IMR-90 (cell line): ENCODE results near the gene SLC31A2. TPM values are rescaled to one million over a fixed set of nuclear protein-coding genes. Genes with fewer than 3 reads are reported as not detected.
A peak's percentile ranks its signal among the peaks of the same experiment; 100 is the strongest.

Source experiments
- ATAC-seq: fragments of 200-7000 bp; cut with Tn5 transposase; 2 replicates; pipeline ENCODE4 v1.9.1; 2020; ENCODE audit warnings: low read depth, mild to moderate bottlenecking, moderate library complexity
- BruUV-seq: library from RNA; stranded (reverse); fragments of 400-500 nt; replicated peaks from 2 replicates; lab custom pipeline; 2021; lab: Mats Ljungman, UMichigan
- CTCF ChIA-PET: fragments of 300-600 bp; formaldehyde crosslinking; extraction: SDS; loops from one replicate; lab custom pipeline; 2021; ENCODE audit warnings: antibody characterized with exemption; lab: Yijun Ruan, JAX
- POLR2A ChIA-PET: fragments of 300-600 bp; sonication (Branson Sonifier 250); formaldehyde crosslinking; loops from one replicate; lab custom pipeline; 2022; ENCODE audit warnings: antibody characterized with exemption; ENCODE audit not compliant: unreplicated experiment; lab: Charles Lee
- DNase-seq: peaks from one replicate; pipeline ENCODE4 v3.0.0; 2013
- H2AFZ ChIP-seq: replicated peaks from 2 replicates; pipeline ENCODE3; 2013; ENCODE audit warnings: low read length, mild to moderate bottlenecking; ENCODE audit not compliant: poor library complexity
- H2AK5ac ChIP-seq: 2 replicates; pipeline ENCODE4 v1.6.1; 2013; ENCODE audit warnings: low read depth, low read length, inconsistent platforms
- H2AK9ac ChIP-seq: replicated peaks from 2 replicates; pipeline ENCODE3; 2013; ENCODE audit warnings: mild to moderate bottlenecking, low read depth, low read length, moderate library complexity; ENCODE audit not compliant: poor library complexity
- H2BK120ac ChIP-seq: 2 replicates; pipeline ENCODE4 v1.6.1; 2013; ENCODE audit warnings: low read depth, low read length, inconsistent platforms
- H2BK15ac ChIP-seq: 3 replicates; pipeline ENCODE4 v1.6.1; 2013; ENCODE audit warnings: low read depth, low read length, inconsistent platforms
- H2BK20ac ChIP-seq: 2 replicates; pipeline ENCODE4 v1.6.1; 2013; ENCODE audit warnings: low read depth, mild to moderate bottlenecking, inconsistent platforms, low read length, moderate library complexity
- H2BK5ac ChIP-seq: 2 replicates; pipeline ENCODE4 v1.6.1; 2013; ENCODE audit warnings: mild to moderate bottlenecking, low read depth, low read length, inconsistent platforms; ENCODE audit not compliant: poor library complexity, severe bottlenecking
- H3K14ac ChIP-seq: replicated peaks from 2 replicates; pipeline ENCODE4 v1.6.1; 2013; ENCODE audit warnings: low read depth, low read length, inconsistent platforms
- H3K18ac ChIP-seq: 2 replicates; pipeline ENCODE4 v1.6.1; 2013; ENCODE audit warnings: low read depth, low read length, control low read depth
- H3K23ac ChIP-seq: 2 replicates; pipeline ENCODE4 v1.6.1; 2013; ENCODE audit warnings: low read depth, low read length, inconsistent platforms
- H3K27ac ChIP-seq: 2 replicates; pipeline ENCODE4 v1.5.1; 2013; ENCODE audit warnings: mild to moderate bottlenecking, control low read depth, low read length; ENCODE audit not compliant: insufficient read depth
- H3K27me3 ChIP-seq: 2 replicates; pipeline ENCODE4 v1.6.1; 2013; ENCODE audit warnings: low read length; ENCODE audit not compliant: control insufficient read depth, insufficient read depth
- H3K36me3 ChIP-seq: 2 replicates; pipeline ENCODE4 v1.6.1; 2013; ENCODE audit warnings: low read length, mixed read lengths; ENCODE audit not compliant: control insufficient read depth, insufficient read depth
- H3K4ac ChIP-seq: 2 replicates; pipeline ENCODE4 v1.6.1; 2013; ENCODE audit warnings: low read depth, low read length, inconsistent platforms
- H3K4me1 ChIP-seq: 2 replicates; pipeline ENCODE4 v1.6.1; 2013; ENCODE audit warnings: low read length, mixed read lengths; ENCODE audit not compliant: control insufficient read depth, insufficient read depth
- H3K4me2 ChIP-seq: 2 replicates; pipeline ENCODE4 v1.6.1; 2013; ENCODE audit warnings: low read depth, mild to moderate bottlenecking, control low read depth, low read length, moderate library complexity
- H3K4me3 ChIP-seq: 2 replicates; pipeline ENCODE4 v1.5.1; 2013; ENCODE audit warnings: low read depth, mild to moderate bottlenecking, control low read depth, low read length, moderate library complexity; ENCODE audit not compliant: insufficient read depth
- H3K56ac ChIP-seq: 2 replicates; pipeline ENCODE4 v1.6.1; 2013; ENCODE audit warnings: low read length, inconsistent platforms; ENCODE audit not compliant: insufficient read depth; ENCODE audit errors: extremely low read depth
- H3K79me1 ChIP-seq, 2 experiments: 2 replicates each; pipeline ENCODE4 v1.6.1; 2013; ENCODE audit warnings: low read length in 2 of 2, inconsistent platforms in 1 of 2, low read depth in 1 of 2
- H3K9ac ChIP-seq: 2 replicates; pipeline ENCODE4 v1.6.1; 2013; ENCODE audit warnings: low read depth, low read length, control low read depth
- H3K9me1 ChIP-seq: 2 replicates; pipeline ENCODE4 v1.6.1; 2013; ENCODE audit warnings: low read length, inconsistent platforms; ENCODE audit not compliant: insufficient read depth
- H3K9me3 ChIP-seq: 2 replicates; pipeline ENCODE4 v1.6.1; 2013; ENCODE audit warnings: low read length; ENCODE audit not compliant: control insufficient read depth, insufficient read depth
- H4K20me1 ChIP-seq: 2 replicates; pipeline ENCODE4 v1.6.1; 2013; ENCODE audit warnings: low read length, inconsistent platforms; ENCODE audit not compliant: insufficient read depth
- H4K5ac ChIP-seq: 2 replicates; pipeline ENCODE4 v1.6.1; 2013; ENCODE audit warnings: mild to moderate bottlenecking, low read depth, low read length, control low read depth
- H4K8ac ChIP-seq, 2 experiments: 2 replicates each; pipeline ENCODE4 v1.6.1; 2013; ENCODE audit warnings: low read depth in 2 of 2, low read length in 2 of 2, control low read depth in 1 of 2, inconsistent platforms in 1 of 2
- H4K91ac ChIP-seq: 2 replicates; pipeline ENCODE4 v1.6.1; 2013; ENCODE audit warnings: low read depth, low read length, inconsistent platforms; ENCODE audit not compliant: insufficient read depth
- BHLHE40 ChIP-seq: fragments of 150-350 bp; IDR thresholded peaks from 2 replicates; pipeline ENCODE4 v1.6.1; 2016; ENCODE audit warnings: mild to moderate bottlenecking, low read depth, low read length
- FOS ChIP-seq: fragments of 150-350 bp; IDR thresholded peaks from 2 replicates; pipeline ENCODE4 v1.6.1; 2016; ENCODE audit warnings: low read depth, low read length
- MAFK ChIP-seq: IDR thresholded peaks from 2 replicates; pipeline ENCODE4 v1.6.1; 2012; ENCODE audit warnings: low read depth, low read length, improper control_type of control experiment
- MAZ ChIP-seq: IDR thresholded peaks from 2 replicates; pipeline ENCODE4 v1.6.1; 2012; ENCODE audit warnings: low read depth, mild to moderate bottlenecking, low read length, improper control_type of control experiment, moderate library complexity, borderline replicate concordance
- RAD21 ChIP-seq: IDR thresholded peaks from 2 replicates; pipeline ENCODE4 v1.6.1; 2012; ENCODE audit warnings: low read length, improper control_type of control experiment
- RFX5 ChIP-seq: IDR thresholded peaks from 2 replicates; pipeline ENCODE4 v1.8.0; 2012; ENCODE audit warnings: low read depth, mild to moderate bottlenecking, low read length, moderate library complexity
- SMC3 ChIP-seq: fragments of 150-350 bp; IDR thresholded peaks from 2 replicates; pipeline ENCODE4 v1.6.1; 2016; ENCODE audit warnings: low read depth, mild to moderate bottlenecking, antibody characterized with exemption, low read length, moderate library complexity
- WGBS, 2 experiments: methylation state at CpG; one replicate each; pipeline versions ENCODE4 v1.1.5 to v1.1.7; 2013; ENCODE audit warnings: missing lambda C conversion rate in 2 of 2; ENCODE audit not compliant: insufficient read length in 1 of 2; ENCODE audit errors: extremely low coverage in 2 of 2; 5-methylcytosine and 5-hydroxymethylcytosine counted together
- dilution Hi-C: fragments of 300-500 bp; cut with HindIII; formaldehyde crosslinking; loops from one replicate; pipeline ENCODE4 v1.14.3; 2018; ENCODE audit warnings: low sequenced_read_pairs; ENCODE audit not compliant: unreplicated experiment
- in situ Hi-C: fragments of 300-500 bp; cut with MboI; formaldehyde crosslinking; loops from 3 replicates; pipeline ENCODE4 v1.14.3; 2019; ENCODE audit warnings: low sequenced_read_pairs, inconsistent platforms, mixed read lengths
- intact Hi-C: fragments of 100-400 bp; cut with micrococcal nuclease; formaldehyde crosslinking; loops from 2 replicates; pipeline ENCODE4 v1.10.0; 2022
- polyA plus RNA-seq, 3 experiments: library from polyadenylated mRNA; depleted of rRNA; stranded (reverse); fragments of >200 nt; gene quantifications; 2 replicates each; pipeline ENCODE4 v1.2.3, GENCODE V29; 2012; ENCODE audit warnings: low replicate concordance in 1 of 3
- total RNA-seq: library from RNA; depleted of rRNA; stranded (reverse); fragments of >200 nt; gene quantifications from 2 replicates; pipeline ENCODE4 v1.2.3, GENCODE V29; 2012
- TF ChIP-seq, protein P1 (sequence below): fragments of 150-350 bp; IDR thresholded peaks from 2 replicates; pipeline ENCODE4 v1.6.1; 2017; ENCODE audit warnings: mild to moderate bottlenecking, antibody characterized with exemption, low read length, low read depth

SLC31A2 gene
- total and polyA plus RNA-seq, 2 of the 4 experiments (the other 2 are of a cell fraction): 5.1 to 7.2 TPM

DNA sequence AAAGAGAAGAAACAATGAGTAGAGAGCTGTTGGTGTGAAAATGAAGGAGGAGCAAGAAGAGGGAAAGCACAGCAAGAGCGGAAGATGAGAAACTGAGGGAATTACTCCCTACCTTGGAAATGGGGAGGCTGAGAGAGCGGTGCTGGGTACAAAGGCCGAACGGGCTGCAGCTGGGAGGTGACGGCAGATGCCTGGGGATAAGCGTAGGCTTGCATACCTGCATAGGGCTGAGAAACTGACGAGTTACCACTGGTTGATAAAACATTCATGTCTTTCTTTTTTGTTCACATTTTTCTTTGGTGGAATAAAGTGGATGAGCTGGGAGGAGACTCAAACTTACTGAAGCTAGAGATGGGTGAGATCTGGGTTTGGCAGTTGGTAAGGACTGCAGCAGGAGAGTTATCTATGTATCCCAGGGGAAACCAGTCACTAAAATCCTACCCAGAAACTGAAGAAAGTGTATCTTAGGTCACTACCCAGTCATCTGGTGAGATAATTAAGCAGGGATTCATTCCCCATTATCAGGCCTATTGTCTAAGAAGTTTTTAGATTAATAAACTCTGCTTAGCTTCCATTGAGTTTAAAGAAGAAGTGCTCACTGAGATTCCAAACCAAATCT, 35.4 kb downstream of the SLC31A2 start:
- dilution Hi-C loops: no loop called here
- POLR2A ChIA-PET: no interaction called here

More for the DNA sequence above, 35.4 kb downstream of the SLC31A2 start:
- H3K14ac ChIP-seq: no peak overlapping the region
- H3K18ac ChIP-seq: no peak overlapping the region
- peaks cover 4 to 20% of the 10 kb centered on the region in 2 experiments; a peak in 3 of 4 replicates for H3K79me1 ChIP-seq
- no peaks in the 10 kb centered on the region for H4K20me1 ChIP-seq
- no peak overlapping the region for H2AFZ ChIP-seq
- H3K56ac ChIP-seq: no peak overlapping the region
- H2BK20ac ChIP-seq: peak overlapping the region; percentile 30; the same call in 1 of the 2 replicates
- H4K5ac ChIP-seq: no peak overlapping the region
- no peak overlapping the region for H3K23ac ChIP-seq
- H2BK5ac ChIP-seq: no peak overlapping the region
- peaks cover 15% of the 10 kb centered on the region for H3K9me1 ChIP-seq
- ATAC-seq (no peak), DNase-seq (no peak)
- no peak overlapping the region for H3K4me3 ChIP-seq
- no peak overlapping the region for H3K9ac ChIP-seq
- H3K27ac ChIP-seq: no peak overlapping the region
- H2AK9ac ChIP-seq: no peak overlapping the region
- H3K4me2 ChIP-seq: no peak overlapping the region
- no peak overlapping the region for H4K91ac ChIP-seq
- 100% methylated on average over 1 of the region's 7 CpGs; no CpG with 5 or more reads in 1 of the 2 experiments for WGBS, 2 experiments
- H3K27me3 ChIP-seq: no peaks in the 10 kb centered on the region
- no peak overlapping the region for H4K8ac ChIP-seq
- 0 out of 2 replicates have a peak overlapping the region, but pooled peaks have one; percentile 23 for H2AK5ac ChIP-seq
- intact Hi-C loops (no loop called here), in situ Hi-C loops (no loop called here)
- peaks cover 23% of the 10 kb centered on the region for H3K36me3 ChIP-seq
- no peak overlapping the region for H3K4ac ChIP-seq
- H2BK120ac ChIP-seq: no peak overlapping the region
- CTCF ChIA-PET: no interaction called here
- no peaks in the 10 kb centered on the region for H3K9me3 ChIP-seq
- no peak overlapping the region for H2BK15ac ChIP-seq
- BruUV-seq: no TSS peak
- H3K4me1 ChIP-seq: peaks cover 6% of the 10 kb centered on the region
- TF ChIP-seq MAFK: no peak
- no peak for TF ChIP-seq FOS
- TF ChIP-seq SMC3: no peak
- TF ChIP-seq RFX5: no peak
- TF ChIP-seq MAZ: no peak
- no peak for TF ChIP-seq RAD21
- no peak for TF ChIP-seq BHLHE40
- TF ChIP-seq, protein P1, sequence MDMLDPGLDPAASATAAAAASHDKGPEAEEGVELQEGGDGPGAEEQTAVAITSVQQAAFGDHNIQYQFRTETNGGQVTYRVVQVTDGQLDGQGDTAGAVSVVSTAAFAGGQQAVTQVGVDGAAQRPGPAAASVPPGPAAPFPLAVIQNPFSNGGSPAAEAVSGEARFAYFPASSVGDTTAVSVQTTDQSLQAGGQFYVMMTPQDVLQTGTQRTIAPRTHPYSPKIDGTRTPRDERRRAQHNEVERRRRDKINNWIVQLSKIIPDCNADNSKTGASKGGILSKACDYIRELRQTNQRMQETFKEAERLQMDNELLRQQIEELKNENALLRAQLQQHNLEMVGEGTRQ: no peak
